ENCODE data around the gene ZMIZ1.

Gene ZMIZ1

GRCh38 chr10:79067241-79068202 is 1.2 kb upstream of the ZMIZ1 start:
- peak; percentile 26 for DNase-seq

DNA sequence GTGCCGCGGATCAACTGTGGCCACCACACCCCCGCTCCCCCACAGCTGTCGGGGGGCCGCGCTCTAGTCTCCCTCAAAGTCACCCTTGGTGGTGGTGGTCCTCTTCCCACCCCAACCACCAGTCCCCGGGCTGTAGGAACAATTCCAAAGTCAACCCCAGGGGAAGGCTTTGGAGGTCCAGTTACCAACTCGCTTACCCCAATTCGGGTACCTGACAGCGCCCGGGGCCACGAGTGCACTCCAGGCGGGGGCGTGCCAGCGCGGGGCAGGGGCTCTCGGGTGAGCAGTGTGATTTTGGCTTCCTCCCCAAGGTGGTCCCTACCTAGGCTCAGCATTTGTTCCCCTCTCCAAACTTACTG is 584 bp upstream of the ZMIZ1 start:
- DNase-seq, result no peak

DNA sequence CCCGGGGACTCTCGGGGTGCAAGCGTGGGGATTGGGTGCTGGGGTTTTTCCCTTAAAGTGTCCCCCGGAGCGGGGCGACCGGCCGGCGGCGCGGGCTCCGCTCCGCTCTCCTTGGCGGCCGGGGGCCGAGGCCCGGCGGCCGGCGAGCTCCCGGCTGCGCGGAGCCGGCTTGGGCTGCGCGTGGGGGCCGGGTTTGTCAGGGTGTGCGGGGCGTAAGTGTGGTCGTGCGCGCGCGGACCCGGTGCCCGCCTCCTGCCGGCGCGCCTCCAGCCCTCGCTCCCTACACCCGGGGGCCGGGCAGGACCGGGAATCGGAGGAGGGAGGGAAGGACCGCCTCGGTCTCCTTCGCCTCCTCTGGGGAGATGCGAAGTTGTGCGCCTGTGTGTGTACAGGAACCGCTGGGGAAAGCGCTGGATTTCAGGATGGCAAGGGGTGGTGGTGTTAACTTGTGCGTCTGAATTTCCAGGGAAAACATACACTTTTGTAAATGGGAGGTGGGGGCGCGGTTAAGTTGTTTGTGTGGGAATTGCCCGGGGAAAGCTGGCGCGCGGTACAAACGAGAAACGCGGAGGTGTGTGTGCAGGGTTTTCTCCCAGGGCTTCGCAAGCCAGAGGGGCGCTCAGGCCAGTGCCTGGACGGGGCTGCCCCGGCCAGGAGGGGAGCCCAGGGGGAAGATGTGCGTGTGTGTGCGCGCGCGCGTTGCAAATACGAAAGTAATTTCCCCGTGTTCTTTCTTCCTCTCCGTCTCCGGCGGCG is 737 bp downstream of the ZMIZ1 start:
- no peak for DNase-seq

DNA sequence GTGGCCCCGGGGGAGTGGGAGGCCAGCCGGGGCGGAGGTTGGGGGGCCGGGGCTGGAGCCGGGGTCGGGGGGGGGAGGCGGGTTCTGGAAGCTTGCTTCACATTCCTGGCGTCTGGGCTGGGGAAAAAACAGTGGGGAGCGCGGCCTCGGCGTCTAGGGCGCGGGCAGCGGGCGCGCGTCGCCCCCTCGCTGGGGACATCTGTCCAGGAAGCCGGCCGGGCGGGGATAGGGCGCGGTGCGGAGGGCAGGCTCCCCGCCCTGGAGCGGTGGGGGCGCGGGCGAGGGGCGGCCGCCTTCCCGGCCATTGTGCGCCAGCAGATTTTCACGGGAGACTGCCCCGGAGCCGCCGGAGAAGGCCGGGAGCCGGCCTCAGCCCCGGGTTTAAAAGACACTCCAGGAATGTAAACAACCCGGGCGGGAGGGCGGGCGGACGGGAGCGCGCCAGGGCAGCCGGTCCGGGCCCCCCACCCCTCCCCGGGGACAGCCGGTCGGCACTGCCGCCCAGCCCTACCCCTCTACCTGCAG is 1.4 kb downstream of the ZMIZ1 start:
- DNase-seq, result no peak

GRCh38 chr10:79070606-79071395 is 2.0 kb downstream of the ZMIZ1 start:
- peak; percentile 61 for DNase-seq

DNA sequence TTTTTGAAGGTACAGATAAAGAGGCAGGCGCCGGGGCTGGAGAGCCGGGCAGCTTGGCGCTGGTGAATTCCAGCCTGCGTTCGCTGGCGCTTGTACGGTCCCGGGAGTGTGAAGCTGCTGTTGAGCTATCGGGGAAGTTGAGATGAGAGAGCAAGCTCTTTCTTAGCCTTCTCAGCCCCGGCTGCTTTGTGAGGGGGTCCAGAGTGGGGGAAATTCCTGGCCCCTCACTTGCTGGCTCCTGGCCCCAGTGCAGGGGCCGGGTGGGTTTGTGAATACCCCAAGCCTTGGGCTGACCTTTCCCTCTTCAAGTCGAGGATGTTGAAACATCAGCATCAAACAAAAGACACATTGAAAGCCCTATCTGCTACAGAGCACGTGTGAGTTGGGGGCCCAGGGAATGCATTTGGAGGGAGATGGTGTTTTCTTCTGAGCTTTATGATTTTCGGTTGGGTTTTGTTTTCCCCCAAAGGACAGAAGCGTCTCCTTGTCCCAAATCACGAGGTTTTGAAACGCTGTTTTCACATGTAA is 2.7 kb downstream of the ZMIZ1 start:
- DNase-seq, result no peak

DNA sequence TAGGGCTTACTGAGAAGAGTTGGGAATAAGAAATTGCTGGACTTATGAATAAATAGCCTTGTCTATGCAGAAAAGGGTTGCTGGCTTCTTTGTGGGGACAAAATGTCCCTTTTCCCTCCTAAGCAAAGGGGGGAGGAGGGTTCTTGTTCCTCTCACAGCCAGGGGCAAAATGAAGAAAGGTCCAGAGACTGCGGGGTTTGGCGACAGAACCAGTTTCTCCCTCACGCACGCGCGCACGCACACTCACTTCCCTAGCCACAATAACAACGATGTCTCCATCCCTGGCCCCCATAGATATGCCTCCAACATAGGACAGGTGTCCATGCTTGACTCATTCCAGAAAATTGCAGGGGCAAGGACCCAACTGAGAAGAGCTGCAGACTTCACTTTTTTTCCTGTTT is 3.3 kb downstream of the ZMIZ1 start:
- no peak for DNase-seq

DNA sequence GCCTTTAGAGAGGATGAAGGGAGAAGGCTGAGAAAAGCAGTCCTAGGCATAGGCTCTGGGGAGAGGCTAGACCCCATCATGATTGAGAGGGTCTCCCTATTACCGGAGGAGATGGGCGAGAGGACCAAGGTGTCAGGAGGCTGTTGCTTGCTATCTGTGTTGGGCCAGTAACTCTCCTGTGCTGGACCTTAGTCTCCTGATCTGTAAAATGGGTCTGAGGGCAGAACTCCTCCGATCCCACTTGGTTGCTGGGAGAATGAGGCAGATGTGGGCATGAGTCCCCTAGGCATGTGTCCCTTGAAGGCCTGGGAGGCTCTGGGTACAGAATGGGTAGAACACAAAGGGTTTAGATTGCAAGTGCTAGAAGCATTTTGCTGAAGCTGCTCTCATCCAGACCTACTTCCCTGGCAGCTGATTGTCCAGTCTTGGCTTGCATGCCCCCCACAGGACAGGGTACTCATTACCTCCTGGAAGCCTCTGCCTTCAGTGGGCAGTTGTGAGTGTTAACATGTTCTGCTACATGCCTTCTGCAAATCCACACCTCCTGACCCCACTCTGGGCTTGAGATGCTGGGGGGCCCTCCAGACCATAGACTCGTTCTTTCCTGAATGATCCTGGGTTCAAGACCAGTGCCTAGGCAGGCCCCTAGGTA is 4.4 kb downstream of the ZMIZ1 start:
- no peak for DNase-seq

DNA sequence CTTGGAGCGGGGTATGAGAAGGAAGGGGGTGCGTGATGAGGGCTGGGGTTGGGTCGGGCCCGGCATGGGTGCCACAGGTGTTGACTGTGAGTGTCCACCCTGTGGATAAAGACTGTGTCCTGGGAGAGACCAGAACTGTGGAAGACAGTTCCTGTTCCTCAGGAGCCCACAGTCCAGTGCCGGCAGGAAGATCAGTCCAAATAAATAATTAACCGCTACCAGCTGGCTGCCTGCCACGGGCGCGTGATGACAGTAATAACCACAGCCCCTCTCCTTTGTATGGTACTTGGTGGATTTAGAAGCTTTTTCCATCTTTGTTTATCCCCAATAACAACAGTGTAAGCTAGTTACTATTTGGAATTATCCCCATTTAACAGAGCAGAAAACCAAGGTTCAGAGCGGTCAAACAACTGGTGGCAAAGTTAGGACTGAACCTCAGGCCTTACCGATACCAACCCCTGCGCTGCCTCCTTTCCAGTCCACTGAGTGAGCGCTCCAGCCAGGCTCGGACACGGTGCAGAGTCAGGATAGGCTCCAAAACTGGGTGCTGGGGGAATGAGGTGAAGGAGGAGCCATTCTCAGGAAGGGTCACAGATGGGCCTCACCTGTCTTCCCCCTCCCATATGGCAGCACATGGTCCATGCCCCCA is 5.1 kb downstream of the ZMIZ1 start:
- DNase-seq, result no peak

DNA sequence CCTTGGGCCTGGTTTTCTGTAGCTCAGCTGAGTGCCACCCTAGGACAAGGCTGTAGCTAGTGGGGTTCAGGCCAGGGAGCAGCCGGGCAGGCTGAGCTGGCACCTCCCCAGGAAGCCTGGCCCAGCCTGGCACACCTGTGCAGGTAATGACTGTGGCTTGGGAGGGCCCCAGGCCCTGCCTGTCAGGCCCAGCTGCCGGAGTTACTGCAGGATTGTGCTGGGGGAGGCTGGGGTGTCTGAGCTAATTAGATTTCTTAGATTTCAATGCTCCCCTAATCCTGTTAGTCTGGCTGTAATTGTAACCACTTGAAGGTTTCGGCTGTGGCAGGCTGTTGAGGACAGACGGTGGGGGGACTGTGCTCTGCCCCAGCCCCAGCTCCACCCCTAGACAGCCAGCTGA is 6.0 kb downstream of the ZMIZ1 start:
- DNase-seq, result no peak

GRCh38 chr10:79075418-79075817 is 6.7 kb downstream of the ZMIZ1 start:
- no peak for DNase-seq

- no peak for DNase-seq
Observed at GRCh38 chr10:79077488-79078173, 8.9 kb downstream of the ZMIZ1 start.

GRCh38 chr10:79078367-79079053 is 9.7 kb downstream of the ZMIZ1 start:
- DNase-seq, result no peak

GRCh38 chr10:79079054-79079397 is 10.3 kb downstream of the ZMIZ1 start:
- DNase-seq, result no peak

DNA sequence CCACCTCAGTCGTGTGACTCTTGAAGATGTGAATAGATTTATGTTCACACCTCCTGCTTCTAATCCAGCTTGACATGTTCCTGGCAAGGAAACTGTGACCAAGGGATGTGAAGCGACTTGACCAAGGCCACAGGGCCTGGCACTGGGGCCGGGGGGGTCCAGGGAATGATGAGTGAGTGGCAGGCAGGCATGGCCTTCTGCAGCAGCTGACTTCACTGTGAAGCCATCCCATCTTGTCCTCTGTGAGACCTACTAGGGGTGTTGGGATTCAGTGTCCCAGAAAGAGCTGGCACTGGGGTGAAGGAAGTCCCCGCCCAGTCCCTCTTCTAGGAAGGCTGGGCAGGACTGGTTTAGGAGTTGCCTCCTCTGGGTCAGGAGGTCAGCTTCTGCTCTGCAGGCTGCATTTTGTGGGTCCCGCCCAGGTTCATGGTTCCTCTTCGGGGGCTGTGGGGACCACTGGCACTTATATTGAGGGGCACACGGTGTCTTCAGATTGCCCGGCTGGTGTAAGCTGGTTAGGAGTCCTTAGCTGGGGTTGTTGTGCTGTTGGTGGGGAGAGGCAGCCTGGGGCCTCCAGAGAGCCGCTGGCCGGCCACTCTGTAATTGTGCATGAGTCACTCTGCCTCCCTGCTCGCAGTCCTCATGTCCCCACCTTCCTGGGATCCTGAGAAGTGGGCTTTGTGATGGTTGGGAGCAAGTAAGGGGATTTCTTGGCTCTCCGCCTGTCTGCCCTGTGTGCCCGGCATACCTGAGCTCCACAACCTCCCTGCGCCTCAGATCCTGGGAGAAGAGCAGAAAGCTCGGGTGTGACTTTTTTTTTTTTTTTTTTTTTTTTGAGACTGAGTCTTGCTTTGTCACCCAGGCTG is 11.0 kb downstream of the ZMIZ1 start:
- no peak for DNase-seq

- DNase-seq, result no peak
Observed at GRCh38 chr10:79081353-79082034, 12.7 kb downstream of the ZMIZ1 start.

DNA sequence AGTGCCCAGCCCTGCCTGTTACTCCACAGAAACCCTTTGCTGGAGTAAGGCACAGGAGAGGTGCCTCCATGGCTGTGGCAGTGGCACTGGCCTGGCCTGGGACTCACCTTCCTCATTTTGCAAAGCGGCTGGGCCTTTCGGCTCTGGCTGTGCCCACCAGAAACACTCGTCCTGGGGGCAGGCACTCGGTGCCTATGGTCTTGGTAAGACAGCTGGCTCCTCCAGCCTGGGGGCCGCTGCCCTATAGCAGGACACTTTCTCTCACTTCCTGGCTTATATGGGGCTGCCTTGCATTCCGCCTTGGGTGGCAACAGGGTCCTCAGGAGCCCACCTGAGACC is 13.2 kb downstream of the ZMIZ1 start:
- no peak for DNase-seq

GRCh38 chr10:79082631-79083596 is 14.1 kb downstream of the ZMIZ1 start:
- DNase-seq, result no peak
